Uterus (tissue), 4 donors: ENCODE results near the gene LLPH. TPM values are rescaled to one million over a fixed set of nuclear protein-coding genes. Genes with fewer than 3 reads are reported as not detected.

ENCODE experiments used
- DNase-seq, 2 donors: peaks; one replicate each; pipeline ENCODE4 v3.0.0-alpha.2; 2019 to 2020
- H3K27ac ChIP-seq, 2 donors: fragments of 200-600 bp; sonication (generic); 1 replicate in 1 of 2; 2 replicates in 1 of 2; pipeline ENCODE4 v1.5.1; 2016 to 2018
- H3K27me3 ChIP-seq, 2 donors: fragments of 200-600 bp; sonication (generic); one replicate each; pipeline ENCODE4 v1.5.1; 2018 to 2019; ENCODE audit warnings: control low read depth in 1 of 2
- H3K36me3 ChIP-seq, 2 donors: fragments of 200-600 bp; sonication (generic); one replicate each; pipeline ENCODE4 v1.5.1; 2019; ENCODE audit warnings: control low read depth in 1 of 2
- H3K4me1 ChIP-seq, 2 donors: fragments of 200-600 bp; sonication (generic); one replicate each; pipeline ENCODE4 v1.5.1; 2018 to 2019; ENCODE audit warnings: control low read depth in 1 of 2
- H3K4me3 ChIP-seq, 2 donors: fragments of 200-600 bp; sonication (generic); 1 replicate in 1 of 2; 2 replicates in 1 of 2; pipeline ENCODE4 v1.5.1; 2018 to 2019; ENCODE audit warnings: mild to moderate bottlenecking in 1 of 2
- H3K9me3 ChIP-seq, 2 donors: fragments of 200-600 bp; sonication (generic); one replicate each; pipeline ENCODE4 v1.5.1; 2019; ENCODE audit warnings: control low read depth in 1 of 2
- POLR2A ChIP-seq, 2 donors: fragments of 450-650 bp; IDR thresholded peaks; one replicate each; pipeline ENCODE4 v1.6.1; 2016; ENCODE audit warnings: antibody characterized with exemption in 2 of 2, mild to moderate bottlenecking in 1 of 2, moderate library complexity in 1 of 2
- intact Hi-C: fragments of 100-400 bp; cut with DNase I; formaldehyde crosslinking; loops from one replicate; pipeline ENCODE4 v1.15.1; 2023; ENCODE audit warnings: low total_unique reads
- total RNA-seq, 4 donors: library from RNA; depleted of rRNA in 3 of 4; stranded (reverse); fragments of >200 nt in 3 of 4; gene quantifications; one replicate each; pipeline versions ENCODE4 v1.1.0 to v1.2.4, GENCODE V29; 2014 to 2023
- TF ChIP-seq, protein P1 (sequence below), 4 experiments: fragments of 200-600 bp in 2 of 4; fragments of 450-650 bp in 2 of 4; sonication (generic) in 2 of 4; IDR thresholded peaks; one replicate each; pipeline ENCODE4 v1.5.1; 2016 to 2019; ENCODE audit warnings: antibody characterized with exemption in 4 of 4, mild to moderate bottlenecking in 2 of 4, moderate library complexity in 1 of 4
- donor health status: DM: yes; HTN: yes; CAD: no.

The LLPH gene
- total RNA-seq, 4 donors from 2014 or later, result 3.5 to 17.1 (median 7.2) TPM

DNA sequence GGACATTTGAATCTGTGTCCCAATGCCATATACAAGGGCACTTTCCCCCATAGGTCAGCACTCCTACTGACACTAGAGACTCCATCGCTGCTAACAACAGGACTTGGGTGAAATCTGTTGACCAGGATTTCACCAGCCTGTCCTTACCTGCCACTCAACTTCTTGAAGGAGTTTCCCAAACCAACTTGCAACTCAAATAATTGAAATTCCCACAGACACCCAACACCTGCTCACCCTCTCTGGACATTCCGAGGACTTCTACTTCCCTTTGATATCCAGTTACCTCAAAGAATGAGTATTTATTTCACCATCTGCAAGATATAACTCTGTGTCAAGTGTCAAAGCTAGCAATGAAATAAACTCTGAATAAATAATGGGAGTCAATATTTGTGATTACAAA lies 44.6 kb downstream of the LLPH start:
- intact Hi-C loops, result no loop called here
- Histone ChIP-seq H3K36me3 (no peaks in the 10 kb centered on the region), H3K4me3 (no peak overlapping the region), H3K9me3 (no peaks in the 10 kb centered on the region), H3K27ac (no peak overlapping the region), H3K4me1 (no peaks in the 10 kb centered on the region), H3K27me3 (no peaks in the 10 kb centered on the region)
- TF ChIP-seq, protein P1, sequence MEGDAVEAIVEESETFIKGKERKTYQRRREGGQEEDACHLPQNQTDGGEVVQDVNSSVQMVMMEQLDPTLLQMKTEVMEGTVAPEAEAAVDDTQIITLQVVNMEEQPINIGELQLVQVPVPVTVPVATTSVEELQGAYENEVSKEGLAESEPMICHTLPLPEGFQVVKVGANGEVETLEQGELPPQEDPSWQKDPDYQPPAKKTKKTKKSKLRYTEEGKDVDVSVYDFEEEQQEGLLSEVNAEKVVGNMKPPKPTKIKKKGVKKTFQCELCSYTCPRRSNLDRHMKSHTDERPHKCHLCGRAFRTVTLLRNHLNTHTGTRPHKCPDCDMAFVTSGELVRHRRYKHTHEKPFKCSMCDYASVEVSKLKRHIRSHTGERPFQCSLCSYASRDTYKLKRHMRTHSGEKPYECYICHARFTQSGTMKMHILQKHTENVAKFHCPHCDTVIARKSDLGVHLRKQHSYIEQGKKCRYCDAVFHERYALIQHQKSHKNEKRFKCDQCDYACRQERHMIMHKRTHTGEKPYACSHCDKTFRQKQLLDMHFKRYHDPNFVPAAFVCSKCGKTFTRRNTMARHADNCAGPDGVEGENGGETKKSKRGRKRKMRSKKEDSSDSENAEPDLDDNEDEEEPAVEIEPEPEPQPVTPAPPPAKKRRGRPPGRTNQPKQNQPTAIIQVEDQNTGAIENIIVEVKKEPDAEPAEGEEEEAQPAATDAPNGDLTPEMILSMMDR (IDR thresholded peaks at IDR 0.05), result no peak
- DNase-seq, result no peak

- Histone ChIP-seq H3K4me3 (no peak overlapping the region), H3K36me3 (no peaks in the 10 kb centered on the region), H3K9me3 (no peaks in the 10 kb centered on the region), H3K27ac (no peak overlapping the region), H3K4me1 (no peaks in the 10 kb centered on the region), H3K27me3 (no peaks in the 10 kb centered on the region)
- intact Hi-C loops, result no loop called here
- no peak for TF ChIP-seq POLR2A (IDR thresholded peaks at IDR 0.05)
- TF ChIP-seq, protein P1 (IDR thresholded peaks at IDR 0.05), result no peak
- no peak for DNase-seq
These were observed 45.3 kb downstream of the LLPH start for GRCh38 chr12:66085213-66085612.

DNA sequence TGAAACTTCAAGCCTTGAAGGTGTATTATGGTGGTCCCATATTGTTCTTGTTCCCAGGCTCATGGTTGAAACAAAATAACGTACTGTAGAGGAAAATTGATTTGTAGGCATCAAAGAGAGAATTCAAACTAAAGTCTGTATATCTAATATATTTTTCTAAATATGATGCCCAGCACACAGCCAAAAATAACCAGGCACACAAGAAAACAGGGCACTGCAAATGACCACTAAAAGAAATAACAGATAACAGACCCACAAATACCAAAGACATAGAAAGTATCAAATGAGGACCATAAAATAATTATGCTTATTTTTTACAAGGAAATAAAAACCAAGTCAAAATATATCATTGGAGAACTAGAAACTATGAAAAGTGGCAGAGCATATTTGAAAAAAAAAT lies 46.8 kb downstream of the LLPH start:
- H3K27me3 ChIP-seq, result no peaks in the 10 kb centered on the region
- intact Hi-C loops, result no loop called here
- H3K4me3 ChIP-seq, result no peak overlapping the region
- TF ChIP-seq, protein P1 (IDR thresholded peaks at IDR 0.05), result no peak
- TF ChIP-seq POLR2A (IDR thresholded peaks at IDR 0.05), result no peak
- no peaks in the 10 kb centered on the region for H3K4me1 ChIP-seq
- no peaks in the 10 kb centered on the region for H3K9me3 ChIP-seq
- DNase-seq, result no peak
- H3K27ac ChIP-seq, result no peak overlapping the region
- no peaks in the 10 kb centered on the region for H3K36me3 ChIP-seq

- no peaks in the 10 kb centered on the region for H3K27me3 ChIP-seq
- no peaks in the 10 kb centered on the region for H3K36me3 ChIP-seq
- H3K4me3 ChIP-seq, result no peak overlapping the region
- no peaks in the 10 kb centered on the region for H3K9me3 ChIP-seq
- TF ChIP-seq POLR2A (IDR thresholded peaks at IDR 0.05), result no peak
- TF ChIP-seq, protein P1 (IDR thresholded peaks at IDR 0.05), result no peak
- intact Hi-C loops, result no loop called here
- DNase-seq, result no peak
- no peak overlapping the region for H3K27ac ChIP-seq
- H3K4me1 ChIP-seq, result no peaks in the 10 kb centered on the region
These were observed 47.8 kb downstream of the LLPH start for GRCh38 chr12:66082744-66083143.

DNA sequence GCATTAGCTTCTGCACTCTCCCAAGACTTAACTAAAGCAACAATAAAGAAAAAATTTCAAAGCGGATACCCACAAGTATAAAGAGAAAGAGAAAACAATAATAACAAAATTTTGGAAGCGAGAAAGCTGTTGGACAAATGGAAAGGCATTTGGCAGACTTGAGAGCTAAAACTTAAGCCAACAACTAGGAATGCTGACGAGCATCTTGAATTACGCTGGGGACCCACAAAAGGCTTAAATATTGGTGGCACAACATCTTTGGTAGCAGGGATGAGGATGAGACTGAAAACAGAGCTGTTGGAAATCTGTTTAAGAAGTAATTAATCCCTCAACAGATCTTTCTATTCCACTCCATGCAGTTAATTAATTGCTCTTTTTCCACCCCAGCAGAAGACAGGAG lies 49.8 kb downstream of the LLPH start:
- intact Hi-C loops, result no loop called here
- Histone ChIP-seq H3K4me1 (no peaks in the 10 kb centered on the region), H3K27ac (no peak overlapping the region), H3K27me3 (no peaks in the 10 kb centered on the region), H3K4me3 (no peak overlapping the region), H3K9me3 (no peaks in the 10 kb centered on the region), H3K36me3 (no peaks in the 10 kb centered on the region)
- no peak for DNase-seq
- TF ChIP-seq, protein P1 (IDR thresholded peaks at IDR 0.05), result no peak
- TF ChIP-seq POLR2A (IDR thresholded peaks at IDR 0.05), result no peak
